ENCODE data around the gene STUB1.

STUB1 gene

GRCh38 chr16:652454-653305 is 27.5 kb upstream of the STUB1 start:
- DNase-seq (ENCODE audit: low read depth), result no peak
- no peak overlapping the region for H3K4me3 ChIP-seq (ENCODE audit: low read length)
- TF ChIP-seq CTCF (IDR thresholded peaks at IDR 0.05; ENCODE audit: insufficient read depth, low read depth, low read length, missing control alignments), result no peak

DNA sequence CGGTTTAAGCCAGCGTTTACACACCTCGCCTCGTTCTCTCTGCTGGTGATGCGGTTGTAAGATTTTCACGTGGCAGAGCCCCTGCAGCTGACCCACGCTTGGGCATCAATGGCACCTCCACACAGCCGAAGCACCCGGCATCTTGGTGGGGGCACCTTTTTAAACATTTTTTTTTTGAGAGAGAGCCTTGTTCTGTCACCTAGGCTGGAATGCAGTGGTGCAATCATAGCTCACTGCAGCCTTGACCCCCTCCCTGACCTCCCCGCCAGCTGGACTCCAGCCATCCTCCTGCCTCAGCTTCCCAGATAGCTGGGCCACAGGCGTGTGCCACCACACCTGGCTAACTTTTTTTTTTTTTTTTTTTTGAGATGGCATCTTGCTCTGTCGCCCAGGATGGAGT is 26.2 kb upstream of the STUB1 start:
- DNase-seq (ENCODE audit: low read depth), result no peak
- no peak for TF ChIP-seq CTCF (IDR thresholded peaks at IDR 0.05; ENCODE audit: insufficient read depth, low read depth, low read length, missing control alignments)
- no peak overlapping the region for H3K4me3 ChIP-seq (ENCODE audit: low read length)

GRCh38 chr16:657487-657886 is 22.7 kb upstream of the STUB1 start:
- no peak for DNase-seq (ENCODE audit: low read depth)
- no peak overlapping the region for H3K4me3 ChIP-seq (ENCODE audit: low read length)
- TF ChIP-seq CTCF (IDR thresholded peaks at IDR 0.05; ENCODE audit: insufficient read depth, low read depth, low read length, missing control alignments), result no peak

GRCh38 chr16:658679-659571 is 21.3 kb upstream of the STUB1 start:
- no peak for DNase-seq (ENCODE audit: low read depth)
- H3K4me3 ChIP-seq (ENCODE audit: low read length), result no peak overlapping the region
- no peak for TF ChIP-seq CTCF (IDR thresholded peaks at IDR 0.05; ENCODE audit: insufficient read depth, low read depth, low read length, missing control alignments)

GRCh38 chr16:659618-660017 is 20.6 kb upstream of the STUB1 start:
- no peak overlapping the region for H3K4me3 ChIP-seq (ENCODE audit: low read length)
- no peak for DNase-seq (ENCODE audit: low read depth)
- no peak for TF ChIP-seq CTCF (IDR thresholded peaks at IDR 0.05; ENCODE audit: insufficient read depth, low read depth, low read length, missing control alignments)

GRCh38 chr16:660132-660458 is 20.1 kb upstream of the STUB1 start:
- no peak overlapping the region for H3K4me3 ChIP-seq (ENCODE audit: low read length)
- no peak for DNase-seq (ENCODE audit: low read depth)

More at GRCh38 chr16:660132-660458, 20.1 kb upstream of the STUB1 start:
- TF ChIP-seq CTCF (IDR thresholded peaks at IDR 0.05; ENCODE audit: insufficient read depth, low read depth, low read length, missing control alignments), result no peak

All from epithelial cell of esophagus (primary cell).